ENCODE results near the gene PIP5K1C. TPM values are rescaled to one million over a fixed set of nuclear protein-coding genes. Genes with fewer than 3 reads are reported as not detected.

PIP5K1C gene
- total RNA-seq, 1 experiment from 2014 or later, result 13.3 TPM

GRCh38 chr19:3693025-3693925, 7.0 kb downstream of the PIP5K1C start:
- ChIA-PET POLR2A (no interaction called here), CTCF (interaction anchor here (0.6 to 0.8 kb wide), 4 partner anchors 26 to 428 kb away, joined by 3 to 4 read pairs (median 3); no protein-coding TSS in a partner anchor)
- no TSS peak for BruUV-seq (replicated peaks)
- intact Hi-C loops (cut with micrococcal nuclease), result no loop called here
- TF ChIP-seq CTCF (IDR thresholded peaks at IDR 0.05; ENCODE audit: unreplicated experiment), result no peak
- peaks cover 12% of the 10 kb centered on the region for H3K36me3 Mint-ChIP-seq (ENCODE audit: insufficient read depth, unreplicated experiment)
- H3K4me1 Mint-ChIP-seq (ENCODE audit: insufficient read depth, unreplicated experiment), result no peaks in the 10 kb centered on the region
- no peak overlapping the region for H3K4me3 Mint-ChIP-seq (ENCODE audit: unreplicated experiment)
- DNase-seq (ENCODE audit: unreplicated experiment), result no peak
- H3K9me3 Mint-ChIP-seq (ENCODE audit: unreplicated experiment), result no peaks in the 10 kb centered on the region
- no peaks in the 10 kb centered on the region for H3K27me3 Mint-ChIP-seq (ENCODE audit: insufficient read depth, unreplicated experiment)
- H3K27ac Mint-ChIP-seq (ENCODE audit: low read depth, unreplicated experiment), result no peak overlapping the region

- peak; percentile 19 for DNase-seq (ENCODE audit: unreplicated experiment)
- Mint-ChIP-seq H3K36me3 (ENCODE audit: insufficient read depth, unreplicated experiment) (peaks cover 13% of the 10 kb centered on the region), H3K27me3 (ENCODE audit: insufficient read depth, unreplicated experiment) (no peaks in the 10 kb centered on the region), H3K4me3 (ENCODE audit: unreplicated experiment) (no peak overlapping the region), H3K4me1 (ENCODE audit: insufficient read depth, unreplicated experiment) (peaks cover under 1% of the 10 kb centered on the region), H3K27ac (ENCODE audit: low read depth, unreplicated experiment) (no peak overlapping the region), H3K9me3 (ENCODE audit: unreplicated experiment) (no peaks in the 10 kb centered on the region)
- CTCF ChIA-PET, result interaction anchor here (0.6 to 0.9 kb wide), 6 partner anchors 15 to 292 kb away, joined by 3 to 4 read pairs (median 3); no protein-coding TSS in a partner anchor
- TF ChIP-seq CTCF (IDR thresholded peaks at IDR 0.05; ENCODE audit: unreplicated experiment), result peak; percentile 65
- intact Hi-C loops (cut with micrococcal nuclease), result no loop called here
- POLR2A ChIA-PET, result interaction anchor here (1.0 kb wide), 1 partner anchor 16 kb away, joined by 3 read pairs; the partner anchor contains the start of gene TJP3
- BruUV-seq (replicated peaks), result no TSS peak
Observed at GRCh38 chr19:3692141-3693024, 7.9 kb downstream of the PIP5K1C start.

GRCh38 chr19:3691726-3692125, 8.5 kb downstream of the PIP5K1C start:
- no peaks in the 10 kb centered on the region for H3K27me3 Mint-ChIP-seq (ENCODE audit: insufficient read depth, unreplicated experiment)
- intact Hi-C loops (cut with micrococcal nuclease), result no loop called here
- H3K9me3 Mint-ChIP-seq (ENCODE audit: unreplicated experiment), result no peaks in the 10 kb centered on the region
- BruUV-seq (replicated peaks), result no TSS peak
- peaks cover 13% of the 10 kb centered on the region for H3K36me3 Mint-ChIP-seq (ENCODE audit: insufficient read depth, unreplicated experiment)
- H3K27ac Mint-ChIP-seq (ENCODE audit: low read depth, unreplicated experiment), result no peak overlapping the region
- peaks cover 6% of the 10 kb centered on the region for H3K4me1 Mint-ChIP-seq (ENCODE audit: insufficient read depth, unreplicated experiment)
- no peak overlapping the region for H3K4me3 Mint-ChIP-seq (ENCODE audit: unreplicated experiment)
- CTCF ChIA-PET, result interaction anchor here (0.6 to 0.9 kb wide), 4 partner anchors 15 to 293 kb away, joined by 3 read pairs; no protein-coding TSS in a partner anchor
- TF ChIP-seq CTCF (IDR thresholded peaks at IDR 0.05; ENCODE audit: unreplicated experiment), result no peak
- POLR2A ChIA-PET, result interaction anchor here (1.0 kb wide), 1 partner anchor 17 kb away, joined by 3 read pairs; the partner anchor contains the start of gene TJP3
- DNase-seq (ENCODE audit: unreplicated experiment), result no peak

- BruUV-seq (replicated peaks), result no TSS peak
- Mint-ChIP-seq H3K36me3 (ENCODE audit: insufficient read depth, unreplicated experiment) (peaks cover 13% of the 10 kb centered on the region), H3K9me3 (ENCODE audit: unreplicated experiment) (no peaks in the 10 kb centered on the region), H3K27me3 (ENCODE audit: insufficient read depth, unreplicated experiment) (no peaks in the 10 kb centered on the region), H3K4me1 (ENCODE audit: insufficient read depth, unreplicated experiment) (peaks cover 6% of the 10 kb centered on the region), H3K27ac (ENCODE audit: low read depth, unreplicated experiment) (no peak overlapping the region), H3K4me3 (ENCODE audit: unreplicated experiment) (no peak overlapping the region)
- no peak for TF ChIP-seq CTCF (IDR thresholded peaks at IDR 0.05; ENCODE audit: unreplicated experiment)
- intact Hi-C loops (cut with micrococcal nuclease), result no loop called here
- no peak for DNase-seq (ENCODE audit: unreplicated experiment)
- ChIA-PET CTCF (interaction anchor here (0.6 to 1.2 kb wide), 6 partner anchors 8 to 293 kb away, joined by 3 to 4 read pairs (median 3); no protein-coding TSS in a partner anchor), POLR2A (no interaction called here)
Observed at GRCh38 chr19:3691372-3691716, 8.9 kb downstream of the PIP5K1C start.

Data from MCF 10A (cell line).